Astrocyte (in vitro differentiated cells and primary cell): ENCODE measurements around the gene BASP1.

Experiments
- CTCF ChIP-seq: IDR thresholded peaks from 2 replicates; pipeline ENCODE4 v1.5.1; 2011; ENCODE audit warnings: low read depth, mild to moderate bottlenecking, inconsistent platforms, low read length, moderate library complexity; ENCODE audit not compliant: insufficient read depth
- EZH2 ChIP-seq: IDR thresholded peaks from 2 replicates; pipeline ENCODE4 v1.6.1; 2012; ENCODE audit warnings: mild to moderate bottlenecking, low read length, inconsistent platforms; ENCODE audit not compliant: insufficient read depth

- TF ChIP-seq CTCF (no peak), EZH2 (no peak)
Measured at GRCh38 chr5:17305964-17306725, 88.7 kb downstream of the BASP1 start.
